ENCODE data around the gene LBX2. TPM values are rescaled to one million over a fixed set of nuclear protein-coding genes. Genes with fewer than 3 reads are reported as not detected.

LBX2 gene
- total and polyA plus RNA-seq, 10 of the 15 experiments (the other 5 are each of a cell fraction or from before 2014, with no cell fraction given): 0.08 to 4.0 (median 0.27) TPM

- TF ChIP-seq YY1 (IDR thresholded peaks at IDR 0.05; ENCODE audit: low read depth, low read length) (0 out of 2 replicates have a peak, but pooled peaks have one; percentile 4), ATF7 (IDR thresholded peaks at IDR 0.05; ENCODE audit: low read depth) (peak; percentile 63), MEF2A (IDR thresholded peaks at IDR 0.05; ENCODE audit: insufficient read depth, low read depth, low read length) (no peak), SMAD5 (IDR thresholded peaks at IDR 0.05; ENCODE audit: low read depth) (peak; percentile 35; the same call in 1 of the 2 replicates)
Measured at GRCh38 chr2:74525717-74526648, 26.6 kb upstream of the LBX2 start, which contains the start of gene DQX1 (continued).

- BruUV-seq (replicated peaks): no TSS peak
- H3K4me3 ChIP-seq: no peak overlapping the region
- no peaks in the 10 kb centered on the region for H3K9me3 ChIP-seq (replicated peaks; ENCODE audit: control insufficient read depth, insufficient read depth, low read length)
- DNase-seq (ENCODE audit: low read depth, low spot score) (no peak), FAIRE-seq (no peak), ATAC-seq (no peak)
- no peaks in the 10 kb centered on the region for H3K27me3 ChIP-seq (replicated peaks in 1 of 2; ENCODE audit: control insufficient read depth in 2 of 2, insufficient read depth in 2 of 2, low read length in 1 of 2)
- no peak overlapping the region for H2AFZ ChIP-seq (ENCODE audit: control insufficient read depth, low read depth, low read length)
- no peak overlapping the region for H3K9ac ChIP-seq (ENCODE audit: control insufficient read depth, insufficient read depth, low read length)
- ChIA-PET SMC1A (ENCODE audit: uncharacterized antibody, unreplicated experiment) (interaction anchor here (0.9 to 9.9 kb wide), 4 partner anchors 17 to 61 kb away, joined by 3 to 208 read pairs (median 28); partner anchors contain the start of gene PCGF1), RAD21 (ENCODE audit: unreplicated experiment) (interaction anchor here (1.5 to 7.5 kb wide), 2 partner anchors 43 to 61 kb away, joined by 7 to 158 read pairs; partner anchors contain the start of genes CCDC142 and TTC31), CTCF (interaction anchor here (9.6 to 10.4 kb wide), 3 partner anchors 20 to 62 kb away, joined by 96 to 226 read pairs (median 135); partner anchors contain the start of gene PCGF1), POLR2A (interaction anchor here (1.0 to 2.6 kb wide), 4 partner anchors 17 to 61 kb away, joined by 4 to 10 read pairs (median 4); partner anchors contain the start of gene PCGF1)
- no peak overlapping the region for H3K4me2 ChIP-seq (ENCODE audit: control insufficient read depth, insufficient read depth)
- H3K36me3 ChIP-seq (ENCODE audit: control insufficient read depth in 2 of 2, insufficient read depth in 2 of 2, low read length in 1 of 2): peaks cover 12 to 17% of the 10 kb centered on the region in 2 experiments
- WGBS (ENCODE audit: insufficient coverage, insufficient replicate concordance, low lambda C conversion rate, missing lambda C conversion rate): 86% methylated on average over 10 of the region's 10 CpGs
- H3K27ac ChIP-seq (ENCODE audit: control insufficient read depth, insufficient read depth): no peak overlapping the region
- H3K4me1 ChIP-seq (ENCODE audit: control insufficient read depth, insufficient read depth, low read length): peaks cover 21% of the 10 kb centered on the region
- intact Hi-C loops (cut with micrococcal nuclease; ENCODE audit: unreplicated experiment): no loop called here
- H4K20me1 ChIP-seq (ENCODE audit: control insufficient read depth, insufficient read depth): no peaks in the 10 kb centered on the region
- H3K79me2 ChIP-seq (ENCODE audit: control insufficient read depth, insufficient read depth, low read length): peaks cover 30% of the 10 kb centered on the region
- in situ Hi-C loops (cut with MboI): no loop called here
- no peak for TF ChIP-seq PML (IDR thresholded peaks at IDR 0.05; ENCODE audit: low read length)
- no peak for TF ChIP-seq ATF7 (IDR thresholded peaks at IDR 0.05; ENCODE audit: low read depth)
- TF ChIP-seq ZNF592 (IDR thresholded peaks at IDR 0.05): no peak
- no peak for TF ChIP-seq ZBED1 (IDR thresholded peaks at IDR 0.05; ENCODE audit: borderline replicate concordance)
- no peak for TF ChIP-seq CBX3 (IDR thresholded peaks at IDR 0.05; ENCODE audit: borderline replicate concordance, low read depth)
- TF ChIP-seq ESRRA (IDR thresholded peaks at IDR 0.05; ENCODE audit: low read length): no peak
- no peak for TF ChIP-seq FOXM1 (IDR thresholded peaks at IDR 0.05; ENCODE audit: low read depth, low read length)
- no peak for TF ChIP-seq EED (IDR thresholded peaks at IDR 0.05; ENCODE audit: low read depth)
- TF ChIP-seq TBL1XR1 (IDR thresholded peaks at IDR 0.05; ENCODE audit: low read depth, low read length): no peak
- no peak for TF ChIP-seq CEBPB (IDR thresholded peaks at IDR 0.05; ENCODE audit: borderline replicate concordance in 1 of 2, low read depth in 2 of 2, low read length in 2 of 2)
- TF ChIP-seq ZBTB33 (IDR thresholded peaks at IDR 0.05): no peak
- no peak for TF ChIP-seq NR2F1 (conservative IDR thresholded peaks at IDR 0.05)
Measured at GRCh38 chr2:74524955-74525716, 25.7 kb upstream of the LBX2 start.
